Astrocyte (in vitro differentiated cells and primary cell): ENCODE data around the gene FETUB.

Experiments used
- CTCF ChIP-seq: IDR thresholded peaks from 2 replicates; pipeline ENCODE4 v1.5.1; 2011; ENCODE audit warnings: low read depth, mild to moderate bottlenecking, inconsistent platforms, low read length, moderate library complexity; ENCODE audit not compliant: insufficient read depth
- EZH2 ChIP-seq: IDR thresholded peaks from 2 replicates; pipeline ENCODE4 v1.6.1; 2012; ENCODE audit warnings: mild to moderate bottlenecking, low read length, inconsistent platforms; ENCODE audit not compliant: insufficient read depth

- TF ChIP-seq EZH2 (no peak), CTCF (no peak)
Measured at GRCh38 chr3:186696522-186696921, 56.3 kb downstream of the FETUB start.
